ENCODE measurements around the gene FCN2.

Gene FCN2

DNA sequence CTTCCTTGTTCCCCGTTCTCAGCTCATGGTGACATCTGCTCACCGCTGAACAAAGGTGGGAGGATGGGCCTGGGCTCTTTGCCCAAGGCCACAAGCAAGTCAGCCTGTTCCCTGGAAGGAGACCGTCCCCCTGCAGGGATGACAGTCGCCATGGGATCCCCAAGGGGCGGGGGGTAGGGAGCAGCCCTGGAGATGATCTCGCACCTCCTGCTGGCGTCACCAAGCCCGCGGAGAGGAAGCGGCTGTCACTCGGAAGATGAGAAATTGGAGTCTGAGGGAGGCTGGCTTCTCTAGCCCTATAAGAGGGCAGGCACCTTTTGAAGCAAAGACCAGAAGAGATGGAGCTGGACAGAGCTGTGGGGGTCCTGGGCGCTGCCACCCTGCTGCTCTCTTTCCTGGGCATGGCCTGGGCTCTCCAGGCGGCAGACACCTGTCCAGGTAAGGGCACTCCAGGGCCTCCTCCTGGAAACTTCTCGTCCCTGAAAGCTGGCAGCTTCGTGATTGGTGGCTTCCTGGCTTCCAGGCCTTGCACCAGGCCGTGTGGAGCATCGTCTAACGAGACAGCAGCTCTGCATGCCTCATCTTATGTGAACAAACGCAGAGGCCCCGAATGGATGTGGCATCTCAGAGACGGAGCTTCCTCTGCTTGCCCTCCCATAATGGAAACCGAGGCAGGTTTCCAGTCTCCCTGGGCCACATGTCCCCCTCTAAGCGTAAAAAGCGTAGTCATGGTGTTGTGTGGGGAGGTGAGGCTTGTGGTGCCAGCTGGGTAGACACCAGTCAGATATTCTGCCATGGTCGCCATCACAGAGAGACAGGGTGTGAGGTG lies at the start of gene FCN2:
Gene FCN2, plus strand, starts transcription at position 327 of the 829 bp plus-strand sequence. Its CDS starts 12 bp downstream, at position 339.
- in situ Hi-C loops (cut with MboI; ENCODE audit: low sequenced_read_pairs) = no loop called here

- in situ Hi-C loops (cut with MboI; ENCODE audit: low sequenced_read_pairs) = no loop called here
Observed at GRCh38 chr9:134830926-134831720, 49.5 kb upstream of the FCN2 start.

GRCh38 chr9:134832471-134832870 lies 48.1 kb upstream of the FCN2 start:
- in situ Hi-C loops (cut with MboI; ENCODE audit: low sequenced_read_pairs) = no loop called here

GRCh38 chr9:134833294-134833880 lies 47.2 kb upstream of the FCN2 start:
- in situ Hi-C loops (cut with MboI; ENCODE audit: low sequenced_read_pairs) = no loop called here

DNA sequence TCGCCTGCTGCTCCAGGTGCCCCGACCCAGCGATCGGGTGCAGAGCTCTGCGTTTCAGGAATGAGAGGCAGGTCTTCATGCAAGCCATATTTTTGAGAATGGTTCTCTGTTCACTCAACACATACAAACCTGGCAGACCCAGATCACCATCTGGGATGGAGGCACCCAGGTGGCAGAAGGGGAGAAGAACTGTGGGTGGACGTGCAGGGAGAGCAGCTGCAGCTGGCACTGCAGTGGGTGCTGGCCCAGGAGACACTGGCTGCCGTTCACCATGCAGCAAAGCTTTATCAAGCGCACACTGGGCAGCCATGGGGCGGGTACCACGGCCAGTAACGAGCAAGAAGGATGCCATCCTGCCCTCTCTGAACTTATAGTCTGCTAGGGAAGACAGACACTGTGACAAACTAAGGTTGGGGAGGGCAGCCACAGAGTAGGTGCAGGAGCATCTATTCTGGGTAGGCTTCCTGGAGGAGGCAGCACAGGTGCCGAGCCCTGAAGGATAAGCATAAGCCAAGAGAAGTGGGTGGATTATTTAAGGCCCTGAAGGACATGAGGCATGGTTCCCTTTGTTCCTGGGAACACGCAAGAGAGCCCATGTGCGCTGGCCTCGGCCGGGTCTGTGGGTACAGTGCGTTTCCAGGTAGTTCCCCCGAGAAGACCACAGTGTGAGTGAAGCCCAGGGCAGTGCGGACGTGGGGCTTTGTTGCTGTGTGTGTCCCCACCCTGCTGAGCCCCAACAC lies 46.2 kb upstream of the FCN2 start:
- in situ Hi-C loops (cut with MboI; ENCODE audit: low sequenced_read_pairs) = no loop called here

DNA sequence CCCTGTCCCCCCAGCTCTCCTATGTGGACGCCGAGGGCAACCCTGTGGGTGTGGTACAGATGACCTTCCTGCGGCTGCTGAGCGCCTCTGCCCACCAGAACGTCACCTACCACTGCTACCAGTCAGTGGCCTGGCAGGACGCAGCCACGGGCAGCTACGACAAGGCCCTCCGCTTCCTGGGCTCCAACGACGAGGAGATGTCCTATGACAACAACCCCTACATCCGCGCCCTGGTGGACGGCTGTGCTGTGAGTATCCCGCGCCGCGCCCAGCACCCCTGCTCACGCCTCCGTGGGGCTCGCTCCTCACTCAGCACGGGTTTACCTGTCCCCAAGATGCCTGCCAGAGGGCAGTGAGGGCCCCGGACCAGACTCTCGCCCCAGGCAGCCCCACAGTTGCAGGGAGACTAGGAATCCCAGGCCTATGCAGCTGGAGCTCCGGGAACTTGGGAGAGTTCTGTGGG lies 45.6 kb upstream of the FCN2 start:
- in situ Hi-C loops (cut with MboI; ENCODE audit: low sequenced_read_pairs) = no loop called here

DNA sequence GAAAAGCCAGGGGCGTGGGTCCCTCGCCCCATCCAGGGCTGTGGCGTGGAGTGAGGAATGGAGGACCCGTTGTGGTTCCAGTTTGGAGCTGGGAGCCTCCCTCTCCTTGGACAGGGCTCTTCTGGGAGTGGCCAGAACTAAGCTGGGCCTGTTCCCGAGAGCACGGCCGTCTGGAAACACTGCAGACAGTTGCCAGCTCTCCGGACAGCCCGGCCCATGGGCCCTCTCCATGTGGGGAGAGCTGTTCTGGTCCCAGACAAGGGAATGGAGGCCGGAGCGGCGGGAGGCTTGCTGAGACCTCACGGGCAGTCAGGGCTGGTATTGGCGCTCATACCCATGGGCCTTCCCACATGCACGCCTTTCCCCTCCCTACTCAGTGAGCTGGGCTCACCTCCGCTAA lies 45.2 kb upstream of the FCN2 start:
- in situ Hi-C loops (cut with MboI; ENCODE audit: low sequenced_read_pairs) = no loop called here

DNA sequence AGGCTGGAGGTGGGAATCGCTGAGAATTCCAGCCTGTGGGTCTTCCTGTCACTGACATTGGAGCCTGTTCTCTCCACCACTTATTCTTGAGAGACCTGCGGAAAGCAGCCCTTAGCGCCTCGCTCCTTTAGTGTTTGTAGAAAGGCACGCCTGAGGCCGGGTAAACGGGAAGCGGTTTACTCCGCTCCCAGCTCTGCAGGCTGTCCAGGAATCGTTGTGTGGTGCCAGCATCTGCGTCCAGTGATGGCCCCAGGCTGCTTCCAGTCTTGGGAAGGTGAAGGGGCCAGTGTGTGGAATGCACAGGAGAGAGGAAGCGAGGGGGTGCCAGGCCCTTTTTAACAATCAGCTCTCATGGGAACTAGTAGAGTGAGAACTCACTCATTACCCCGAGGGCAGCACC lies 44.6 kb upstream of the FCN2 start:
- in situ Hi-C loops (cut with MboI; ENCODE audit: low sequenced_read_pairs) = no loop called here

GRCh38 chr9:134836406-134836970 lies 44.1 kb upstream of the FCN2 start:
- in situ Hi-C loops (cut with MboI; ENCODE audit: low sequenced_read_pairs) = no loop called here

- in situ Hi-C loops (cut with MboI; ENCODE audit: low sequenced_read_pairs) = no loop called here
Observed at GRCh38 chr9:134837529-134837928, 43.1 kb upstream of the FCN2 start.

DNA sequence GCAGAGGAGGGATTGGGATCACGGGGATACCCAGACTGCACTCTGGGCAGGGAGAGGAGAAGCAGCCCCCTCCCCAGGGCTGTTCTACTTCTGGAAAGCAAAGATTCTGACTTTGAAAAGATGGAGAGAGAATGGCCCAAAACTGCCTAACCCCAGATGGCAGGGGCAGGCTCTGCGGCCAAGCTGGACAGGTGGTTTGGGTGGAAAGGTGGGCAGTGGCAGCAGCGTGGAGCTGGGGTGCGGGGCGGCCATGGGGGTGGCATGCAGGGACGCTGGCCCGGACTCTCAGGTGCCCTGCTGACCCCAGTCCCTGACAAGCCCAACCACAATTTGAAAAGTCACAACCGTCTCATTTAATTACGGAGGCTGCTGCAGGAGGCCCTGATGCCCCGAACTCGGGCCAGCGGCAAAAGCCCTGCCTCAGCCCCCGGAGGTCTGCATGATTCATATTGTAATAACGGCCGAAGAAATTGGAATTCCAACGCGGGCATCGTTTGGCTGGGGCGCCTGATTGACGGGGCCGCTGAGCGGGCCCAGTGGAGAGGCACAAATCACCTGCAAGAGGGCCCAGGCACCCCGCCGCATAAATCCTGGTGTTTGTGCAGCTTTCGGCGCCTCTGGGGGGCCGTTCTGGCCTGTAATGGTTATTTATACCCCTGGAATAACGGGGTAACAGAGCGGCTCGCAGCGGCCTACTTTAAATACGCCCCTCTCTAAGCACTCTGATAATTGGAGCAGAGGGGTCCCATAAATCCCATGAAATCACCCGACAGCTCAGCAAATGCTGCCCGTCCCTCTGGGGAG lies 41.8 kb upstream of the FCN2 start:
- in situ Hi-C loops (cut with MboI; ENCODE audit: low sequenced_read_pairs) = no loop called here

DNA sequence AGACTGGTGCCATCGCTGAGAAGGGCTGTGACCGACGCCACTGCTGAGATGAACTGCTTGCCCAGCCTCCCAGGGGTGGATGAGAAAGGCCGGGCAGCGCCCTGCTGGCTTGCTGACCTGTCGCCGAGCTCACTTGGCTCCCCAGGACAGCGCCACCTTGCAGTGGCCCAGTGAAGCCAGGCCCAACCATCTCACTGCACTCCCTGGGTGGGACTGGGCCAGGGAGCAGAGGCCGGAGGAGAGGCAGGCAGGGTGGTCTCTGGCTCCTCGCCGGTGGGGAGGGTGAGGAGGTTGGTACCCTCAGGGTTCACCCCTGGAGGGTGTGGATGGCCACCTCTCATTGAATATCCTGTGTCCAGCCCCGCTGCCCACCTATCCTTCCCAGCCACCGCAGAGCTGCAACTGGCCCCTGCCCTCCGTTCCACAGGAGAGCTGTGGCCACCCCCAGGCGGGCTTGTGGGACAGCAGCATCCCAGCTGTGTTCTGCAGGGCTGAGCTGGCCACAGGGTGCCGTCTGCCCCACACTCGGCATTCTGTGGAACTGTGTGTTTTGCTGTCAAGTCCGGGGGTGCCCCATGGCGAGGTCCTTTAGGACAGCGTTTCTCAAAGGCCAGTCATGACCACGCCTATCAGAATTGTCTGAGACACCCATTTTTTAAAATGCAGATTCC lies 41.0 kb upstream of the FCN2 start:
- in situ Hi-C loops (cut with MboI; ENCODE audit: low sequenced_read_pairs) = no loop called here

DNA sequence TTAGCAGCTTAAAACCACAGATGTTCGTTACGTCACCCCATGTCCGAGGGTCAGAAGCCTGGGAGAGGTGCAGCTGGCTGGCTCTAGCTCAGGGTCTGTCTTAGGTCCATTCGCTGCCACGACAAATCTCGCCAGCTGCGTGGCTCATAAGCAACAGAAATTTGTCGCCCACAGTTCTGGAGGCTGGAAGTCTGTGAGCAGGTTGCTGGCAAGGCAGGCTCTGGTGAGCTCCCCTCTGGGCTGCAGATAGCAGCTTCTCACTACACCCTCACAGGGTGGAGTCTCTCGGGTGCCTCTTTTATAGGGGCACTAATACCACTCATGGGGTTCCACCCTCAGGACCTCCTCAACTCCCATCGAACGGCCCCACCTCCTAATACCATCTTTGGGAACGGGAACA lies 40.1 kb upstream of the FCN2 start:
- in situ Hi-C loops (cut with MboI; ENCODE audit: low sequenced_read_pairs) = no loop called here

DNA sequence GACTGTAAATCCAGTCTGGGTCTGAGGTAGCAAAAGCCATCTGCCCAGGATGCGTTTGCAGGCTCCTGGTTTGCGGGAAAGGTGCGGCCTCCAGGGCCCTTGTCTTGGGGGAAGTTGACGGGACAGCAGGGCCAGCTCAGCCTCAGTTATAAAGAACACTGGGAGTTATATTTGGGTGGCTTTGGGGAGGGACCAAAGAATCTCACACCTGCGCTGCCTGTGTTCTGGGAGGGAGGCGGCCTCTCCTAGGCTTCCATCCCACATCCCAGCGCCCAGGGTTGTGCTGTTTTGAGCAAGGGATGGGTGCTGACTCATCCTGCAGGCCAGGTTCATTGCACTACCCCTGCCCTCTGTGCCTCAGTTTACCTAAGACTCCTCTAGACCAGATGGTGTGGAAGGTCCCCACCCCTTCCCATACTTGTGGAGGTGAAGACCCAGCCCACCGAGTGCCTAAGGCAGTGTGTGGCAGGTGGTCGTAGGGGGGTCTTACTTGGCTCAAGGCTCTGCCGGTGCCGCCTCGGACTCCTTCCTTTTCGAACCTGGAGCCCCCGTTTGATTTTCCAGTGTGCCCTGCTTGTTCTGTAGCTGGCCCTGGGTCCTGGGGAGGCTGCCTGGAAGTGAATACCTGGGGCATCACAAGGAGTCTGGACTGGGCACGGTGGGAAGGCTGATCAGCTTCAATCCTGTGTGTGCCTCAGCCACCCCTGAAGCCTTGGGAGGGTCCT lies 39.3 kb upstream of the FCN2 start:
- in situ Hi-C loops (cut with MboI; ENCODE audit: low sequenced_read_pairs) = no loop called here

DNA sequence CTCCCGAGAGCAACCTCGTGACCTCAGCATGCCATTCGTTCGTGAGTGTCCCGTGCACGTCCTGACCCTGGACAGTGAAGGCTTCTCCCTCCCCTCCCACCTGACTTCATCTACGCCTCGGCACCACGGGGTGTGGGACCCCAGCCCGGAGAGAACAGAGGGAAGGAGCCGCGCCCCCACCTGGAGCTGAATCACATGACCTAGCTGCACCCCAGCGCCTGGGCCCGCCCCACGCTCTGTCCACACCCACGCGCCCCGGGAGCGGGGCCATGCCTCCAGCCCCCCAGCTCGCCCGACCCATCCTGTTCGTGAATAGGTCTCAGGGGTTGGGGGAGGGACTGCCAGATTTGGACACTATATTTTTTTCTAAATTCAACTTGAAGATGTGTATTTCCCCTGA lies 38.3 kb upstream of the FCN2 start:
- in situ Hi-C loops (cut with MboI; ENCODE audit: low sequenced_read_pairs) = no loop called here

GRCh38 chr9:134843740-134844139 lies 36.9 kb upstream of the FCN2 start:
- in situ Hi-C loops (cut with MboI; ENCODE audit: low sequenced_read_pairs) = no loop called here

DNA sequence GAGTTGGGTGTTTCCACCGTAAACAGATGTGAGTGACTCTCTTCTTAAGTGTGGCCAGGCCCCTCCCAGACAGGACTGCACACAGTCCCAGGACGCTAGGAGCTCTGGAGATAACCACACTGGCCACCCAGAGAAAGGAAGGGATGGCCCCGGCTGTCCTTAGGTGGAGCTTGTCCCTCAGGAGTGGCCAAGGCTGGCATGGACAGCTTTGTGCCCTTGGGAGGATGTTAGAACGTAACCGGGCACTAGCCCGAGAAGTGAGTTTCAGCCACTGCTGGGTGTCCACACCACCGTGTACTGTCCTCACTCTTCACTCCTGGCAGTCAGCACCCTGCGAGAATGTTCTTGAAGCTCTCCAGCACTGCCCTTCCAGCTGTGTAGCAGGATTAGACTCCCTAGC lies 35.8 kb upstream of the FCN2 start:
- in situ Hi-C loops (cut with MboI; ENCODE audit: low sequenced_read_pairs) = no loop called here

- in situ Hi-C loops (cut with MboI; ENCODE audit: low sequenced_read_pairs) = no loop called here
Observed at GRCh38 chr9:134846187-134846586, 34.4 kb upstream of the FCN2 start.

DNA sequence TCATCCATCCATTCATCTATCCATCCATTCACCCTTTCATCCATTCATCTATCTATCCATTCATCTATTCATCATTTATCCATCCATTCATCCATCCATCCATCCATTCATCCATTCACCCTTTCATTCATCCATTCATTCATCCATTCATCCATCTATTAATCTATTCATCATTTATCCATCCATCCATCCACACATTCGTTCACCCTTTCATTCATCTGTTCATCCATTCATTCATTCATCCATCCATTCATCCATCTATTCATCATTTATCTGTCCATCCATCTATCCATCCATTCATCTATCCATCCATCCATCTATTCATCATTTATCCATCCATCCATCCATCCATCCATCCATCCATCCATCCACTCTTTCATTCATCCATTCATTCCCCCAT lies 33.9 kb upstream of the FCN2 start:
- in situ Hi-C loops (cut with MboI; ENCODE audit: low sequenced_read_pairs) = no loop called here
